PC-9 (cell line): ENCODE measurements around the gene PNKD.

Experiments used
- EZH2 ChIP-seq: fragments of 200-600 bp; sonication (generic); IDR thresholded peaks from 2 replicates; pipeline ENCODE4 v1.8.0; 2017; ENCODE audit warnings: antibody characterized with exemption, low read depth
- TF ChIP-seq, protein P1 (sequence below): fragments of 200-600 bp; sonication (generic); conservative IDR thresholded peaks from 2 replicates; pipeline ENCODE4 v1.6.1; 2017; ENCODE audit warnings: mixed run types, antibody characterized with exemption, mild to moderate bottlenecking, moderate library complexity

DNA sequence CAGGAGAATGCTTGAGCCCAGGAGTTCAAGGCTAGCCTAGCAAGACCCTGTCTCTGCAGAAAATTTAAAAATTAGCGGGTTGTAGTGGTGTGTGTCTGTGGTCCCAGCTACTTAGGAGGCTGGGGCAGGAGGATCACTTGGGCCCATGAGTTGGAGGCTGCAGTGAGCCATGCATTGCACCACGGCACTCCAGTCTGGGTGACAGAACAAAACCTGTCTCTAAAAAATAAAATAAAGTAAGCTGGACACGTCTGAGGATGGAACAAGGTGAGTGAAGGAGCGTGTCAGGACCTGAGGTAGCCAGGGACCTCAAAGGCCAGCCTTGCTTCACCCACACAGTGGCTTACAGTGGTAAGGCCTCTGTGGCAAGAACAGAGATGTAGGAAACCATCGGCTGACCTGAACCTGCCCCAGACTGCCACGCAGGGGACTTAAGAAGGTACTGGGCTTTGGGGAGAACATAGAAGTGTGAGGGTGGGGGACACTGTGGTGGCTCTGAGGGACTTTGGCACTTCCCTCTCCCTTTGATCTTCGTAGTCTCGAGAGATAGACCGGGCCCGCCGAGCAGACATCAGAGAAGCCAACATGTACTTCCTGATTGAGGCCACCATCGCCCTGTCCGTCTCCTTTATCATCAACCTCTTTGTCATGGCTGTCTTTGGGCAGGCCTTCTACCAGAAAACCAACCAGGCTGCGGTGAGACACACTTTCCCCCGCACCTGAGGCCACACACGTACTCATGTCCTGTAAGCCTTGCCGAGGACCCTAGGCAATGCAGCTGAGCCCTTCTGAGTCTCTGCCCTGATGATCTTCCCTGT is 119.2 kb downstream of the PNKD start:
- TF ChIP-seq, protein P1, sequence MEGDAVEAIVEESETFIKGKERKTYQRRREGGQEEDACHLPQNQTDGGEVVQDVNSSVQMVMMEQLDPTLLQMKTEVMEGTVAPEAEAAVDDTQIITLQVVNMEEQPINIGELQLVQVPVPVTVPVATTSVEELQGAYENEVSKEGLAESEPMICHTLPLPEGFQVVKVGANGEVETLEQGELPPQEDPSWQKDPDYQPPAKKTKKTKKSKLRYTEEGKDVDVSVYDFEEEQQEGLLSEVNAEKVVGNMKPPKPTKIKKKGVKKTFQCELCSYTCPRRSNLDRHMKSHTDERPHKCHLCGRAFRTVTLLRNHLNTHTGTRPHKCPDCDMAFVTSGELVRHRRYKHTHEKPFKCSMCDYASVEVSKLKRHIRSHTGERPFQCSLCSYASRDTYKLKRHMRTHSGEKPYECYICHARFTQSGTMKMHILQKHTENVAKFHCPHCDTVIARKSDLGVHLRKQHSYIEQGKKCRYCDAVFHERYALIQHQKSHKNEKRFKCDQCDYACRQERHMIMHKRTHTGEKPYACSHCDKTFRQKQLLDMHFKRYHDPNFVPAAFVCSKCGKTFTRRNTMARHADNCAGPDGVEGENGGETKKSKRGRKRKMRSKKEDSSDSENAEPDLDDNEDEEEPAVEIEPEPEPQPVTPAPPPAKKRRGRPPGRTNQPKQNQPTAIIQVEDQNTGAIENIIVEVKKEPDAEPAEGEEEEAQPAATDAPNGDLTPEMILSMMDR = no peak
- no peak for TF ChIP-seq EZH2
